Nephron progenitor cell (in vitro differentiated cells): ENCODE measurements around the gene TNFAIP8L2.

ENCODE experiments used
- DNase-seq: peaks from one replicate; pipeline ENCODE4 v3.0.0; 2021
- H3K27ac Mint-ChIP-seq: 2 replicates; pipeline ENCODE4 v1.8.0; 2021; ENCODE audit warnings: mild to moderate bottlenecking, moderate library complexity, mixed read lengths
- H3K27me3 Mint-ChIP-seq: 2 replicates; pipeline ENCODE4 v1.8.0; 2021; ENCODE audit warnings: mild to moderate bottlenecking, low read depth, mixed read lengths; ENCODE audit not compliant: poor library complexity
- H3K36me3 Mint-ChIP-seq: 2 replicates; pipeline ENCODE4 v1.8.0; 2021; ENCODE audit warnings: low read depth, mixed read lengths
- H3K4me1 Mint-ChIP-seq: 2 replicates; pipeline ENCODE4 v1.8.0; 2021; ENCODE audit warnings: mixed read lengths
- H3K4me3 Mint-ChIP-seq: 2 replicates; pipeline ENCODE4 v1.8.0; 2021; ENCODE audit warnings: mild to moderate bottlenecking, moderate library complexity, mixed read lengths
- H3K9me3 Mint-ChIP-seq: 2 replicates; pipeline ENCODE4 v1.8.0; 2021; ENCODE audit warnings: mild to moderate bottlenecking, moderate library complexity, mixed read lengths
- CTCF ChIP-seq: fragments of 200-600 bp; sonication (generic); IDR thresholded peaks from 2 replicates; pipeline ENCODE4 v1.5.0; 2021; ENCODE audit warnings: antibody characterized with exemption

TNFAIP8L2 gene

GRCh38 chr1:151164732-151165280 is 8.4 kb downstream of the TNFAIP8L2 start:
- Mint-ChIP-seq H3K27me3 (peaks cover 2% of the 10 kb centered on the region), H3K4me3 (peak overlapping the region; percentile 99), H3K9me3 (no peaks in the 10 kb centered on the region), H3K27ac (peak overlapping the region; percentile 99), H3K4me1 (peaks cover 44% of the 10 kb centered on the region), H3K36me3 (peaks cover 40% of the 10 kb centered on the region)
- no peak for DNase-seq
- no peak for TF ChIP-seq CTCF

GRCh38 chr1:151165281-151165737 is 8.9 kb downstream of the TNFAIP8L2 start:
- Mint-ChIP-seq H3K27me3 (peaks cover 2% of the 10 kb centered on the region), H3K4me3 (peak overlapping the region; percentile 99), H3K9me3 (no peaks in the 10 kb centered on the region), H3K4me1 (peaks cover 45% of the 10 kb centered on the region), H3K27ac (peak overlapping the region; percentile 99), H3K36me3 (peaks cover 37% of the 10 kb centered on the region)
- DNase-seq = peak; percentile 57
- no peak for TF ChIP-seq CTCF

- Mint-ChIP-seq H3K27me3 (peaks cover 2% of the 10 kb centered on the region), H3K27ac (peak within 1 kb of the TSS; percentile 99), H3K36me3 (peaks cover 31% of the 10 kb centered on the region), H3K4me1 (peaks cover 45% of the 10 kb centered on the region), H3K9me3 (no peaks in the 10 kb centered on the region), H3K4me3 (peak within 1 kb of the TSS; percentile 99)
- peak; percentile 87 for DNase-seq
- no peak for TF ChIP-seq CTCF
Observed at GRCh38 chr1:151165738-151166504, 9.5 kb downstream of the TNFAIP8L2 start, which contains the start of the genes LYSMD1 and SCNM1. Gene LYSMD1, minus strand, starts transcription at chr1:151165902. Its CDS starts 644 bp downstream, at chr1:151165258. Gene SCNM1, plus strand, starts transcription at chr1:151166144. Its CDS starts 9 bp downstream, at chr1:151166153.

GRCh38 chr1:151166505-151166956 is 10.1 kb downstream of the TNFAIP8L2 start:
- no peak for TF ChIP-seq CTCF
- peak overlapping the region; percentile 99 for H3K27ac Mint-ChIP-seq
- H3K4me3 Mint-ChIP-seq = peak overlapping the region; percentile 99
- peak; percentile 24 for DNase-seq
- peaks cover 2% of the 10 kb centered on the region for H3K27me3 Mint-ChIP-seq
- H3K36me3 Mint-ChIP-seq = peaks cover 27% of the 10 kb centered on the region
- peaks cover 45% of the 10 kb centered on the region for H3K4me1 Mint-ChIP-seq
- H3K9me3 Mint-ChIP-seq = no peaks in the 10 kb centered on the region

- peaks cover 2% of the 10 kb centered on the region for H3K27me3 Mint-ChIP-seq
- no peak for TF ChIP-seq CTCF
- H3K4me3 Mint-ChIP-seq = peak overlapping the region; percentile 99
- peaks cover 21% of the 10 kb centered on the region for H3K36me3 Mint-ChIP-seq
- H3K9me3 Mint-ChIP-seq = no peaks in the 10 kb centered on the region
- no peak for DNase-seq
- H3K27ac Mint-ChIP-seq = peak overlapping the region; percentile 26
- peaks cover 45% of the 10 kb centered on the region for H3K4me1 Mint-ChIP-seq
Observed at GRCh38 chr1:151167116-151167515, 10.7 kb downstream of the TNFAIP8L2 start.
